ENCODE results near the gene LBX2. TPM values are rescaled to one million over a fixed set of nuclear protein-coding genes. Genes with fewer than 3 reads are reported as not detected.
A peak's percentile ranks its signal among the peaks of the same experiment; 100 is the strongest.

The LBX2 gene
- total and polyA plus RNA-seq, 9 of the 15 experiments (the other 6 are each of a cell fraction or from before 2014, with no cell fraction given) = 0.39 to 6.2 (median 1.8) TPM; not detected in 1

DNA sequence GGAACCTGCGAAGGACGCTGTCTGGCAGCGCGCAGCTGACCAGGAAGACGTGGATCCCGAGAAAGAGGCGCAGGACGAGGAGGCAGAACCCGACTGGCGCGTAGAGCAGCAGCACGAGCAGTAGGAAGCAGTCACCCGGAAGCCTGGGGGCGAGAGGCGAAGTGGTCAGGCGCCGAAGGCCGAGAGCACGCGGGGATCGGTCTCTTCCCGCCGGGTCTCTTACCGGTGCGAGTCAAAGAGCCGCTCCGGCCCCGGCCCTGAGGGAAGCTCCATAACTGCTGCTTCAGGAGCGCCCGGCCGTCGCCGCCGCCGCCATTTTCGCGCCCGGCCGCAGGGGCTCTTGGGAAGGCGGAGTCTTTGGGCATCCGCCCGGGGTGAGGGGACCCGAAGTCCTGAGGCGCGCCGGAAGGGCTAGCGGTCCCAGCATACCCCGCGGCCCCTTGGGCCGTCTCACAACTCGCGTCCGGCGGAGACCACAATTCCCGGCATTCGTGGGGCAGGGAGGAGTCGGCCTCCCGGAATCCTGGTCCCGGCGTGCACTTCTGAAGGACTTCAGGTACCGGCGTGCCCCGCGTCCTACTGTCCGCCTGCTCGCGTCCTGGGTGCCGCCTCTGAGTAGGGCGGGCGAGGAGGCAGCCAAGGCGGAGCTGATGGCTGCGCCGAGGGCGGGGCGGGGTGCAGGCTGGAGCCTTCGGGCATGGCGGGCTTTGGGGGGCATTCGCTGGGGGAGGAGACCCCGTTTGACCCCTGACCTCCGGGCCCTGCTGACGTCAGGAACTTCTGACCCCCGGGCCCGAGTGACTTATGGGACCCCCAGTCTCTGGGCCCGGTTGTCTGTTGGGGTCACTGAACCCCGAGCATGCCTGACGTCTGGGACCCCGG is 30.2 kb upstream of the LBX2 start, which contains the start of the genes AUP1 and HTRA2 (continued):
- TF ChIP-seq, protein P1, sequence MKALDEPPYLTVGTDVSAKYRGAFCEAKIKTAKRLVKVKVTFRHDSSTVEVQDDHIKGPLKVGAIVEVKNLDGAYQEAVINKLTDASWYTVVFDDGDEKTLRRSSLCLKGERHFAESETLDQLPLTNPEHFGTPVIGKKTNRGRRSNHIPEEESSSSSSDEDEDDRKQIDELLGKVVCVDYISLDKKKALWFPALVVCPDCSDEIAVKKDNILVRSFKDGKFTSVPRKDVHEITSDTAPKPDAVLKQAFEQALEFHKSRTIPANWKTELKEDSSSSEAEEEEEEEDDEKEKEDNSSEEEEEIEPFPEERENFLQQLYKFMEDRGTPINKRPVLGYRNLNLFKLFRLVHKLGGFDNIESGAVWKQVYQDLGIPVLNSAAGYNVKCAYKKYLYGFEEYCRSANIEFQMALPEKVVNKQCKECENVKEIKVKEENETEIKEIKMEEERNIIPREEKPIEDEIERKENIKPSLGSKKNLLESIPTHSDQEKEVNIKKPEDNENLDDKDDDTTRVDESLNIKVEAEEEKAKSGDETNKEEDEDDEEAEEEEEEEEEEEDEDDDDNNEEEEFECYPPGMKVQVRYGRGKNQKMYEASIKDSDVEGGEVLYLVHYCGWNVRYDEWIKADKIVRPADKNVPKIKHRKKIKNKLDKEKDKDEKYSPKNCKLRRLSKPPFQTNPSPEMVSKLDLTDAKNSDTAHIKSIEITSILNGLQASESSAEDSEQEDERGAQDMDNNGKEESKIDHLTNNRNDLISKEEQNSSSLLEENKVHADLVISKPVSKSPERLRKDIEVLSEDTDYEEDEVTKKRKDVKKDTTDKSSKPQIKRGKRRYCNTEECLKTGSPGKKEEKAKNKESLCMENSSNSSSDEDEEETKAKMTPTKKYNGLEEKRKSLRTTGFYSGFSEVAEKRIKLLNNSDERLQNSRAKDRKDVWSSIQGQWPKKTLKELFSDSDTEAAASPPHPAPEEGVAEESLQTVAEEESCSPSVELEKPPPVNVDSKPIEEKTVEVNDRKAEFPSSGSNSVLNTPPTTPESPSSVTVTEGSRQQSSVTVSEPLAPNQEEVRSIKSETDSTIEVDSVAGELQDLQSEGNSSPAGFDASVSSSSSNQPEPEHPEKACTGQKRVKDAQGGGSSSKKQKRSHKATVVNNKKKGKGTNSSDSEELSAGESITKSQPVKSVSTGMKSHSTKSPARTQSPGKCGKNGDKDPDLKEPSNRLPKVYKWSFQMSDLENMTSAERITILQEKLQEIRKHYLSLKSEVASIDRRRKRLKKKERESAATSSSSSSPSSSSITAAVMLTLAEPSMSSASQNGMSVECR (CRISPR knock-in tag; IDR thresholded peaks at IDR 0.05) = 0 out of 2 replicates have a peak, but pooled peaks have one; percentile 66
- TF ChIP-seq, protein P2, sequence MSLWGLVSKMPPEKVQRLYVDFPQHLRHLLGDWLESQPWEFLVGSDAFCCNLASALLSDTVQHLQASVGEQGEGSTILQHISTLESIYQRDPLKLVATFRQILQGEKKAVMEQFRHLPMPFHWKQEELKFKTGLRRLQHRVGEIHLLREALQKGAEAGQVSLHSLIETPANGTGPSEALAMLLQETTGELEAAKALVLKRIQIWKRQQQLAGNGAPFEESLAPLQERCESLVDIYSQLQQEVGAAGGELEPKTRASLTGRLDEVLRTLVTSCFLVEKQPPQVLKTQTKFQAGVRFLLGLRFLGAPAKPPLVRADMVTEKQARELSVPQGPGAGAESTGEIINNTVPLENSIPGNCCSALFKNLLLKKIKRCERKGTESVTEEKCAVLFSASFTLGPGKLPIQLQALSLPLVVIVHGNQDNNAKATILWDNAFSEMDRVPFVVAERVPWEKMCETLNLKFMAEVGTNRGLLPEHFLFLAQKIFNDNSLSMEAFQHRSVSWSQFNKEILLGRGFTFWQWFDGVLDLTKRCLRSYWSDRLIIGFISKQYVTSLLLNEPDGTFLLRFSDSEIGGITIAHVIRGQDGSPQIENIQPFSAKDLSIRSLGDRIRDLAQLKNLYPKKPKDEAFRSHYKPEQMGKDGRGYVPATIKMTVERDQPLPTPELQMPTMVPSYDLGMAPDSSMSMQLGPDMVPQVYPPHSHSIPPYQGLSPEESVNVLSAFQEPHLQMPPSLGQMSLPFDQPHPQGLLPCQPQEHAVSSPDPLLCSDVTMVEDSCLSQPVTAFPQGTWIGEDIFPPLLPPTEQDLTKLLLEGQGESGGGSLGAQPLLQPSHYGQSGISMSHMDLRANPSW (CRISPR knock-in tag; IDR thresholded peaks at IDR 0.05) = no peak
- TF ChIP-seq SREBF1 (IDR thresholded peaks at IDR 0.05; ENCODE audit: borderline replicate concordance, low read depth, low read length) = no peak
- TF ChIP-seq MXI1 (IDR thresholded peaks at IDR 0.05; ENCODE audit: low read depth, low read length) = peak; percentile 61; the same call in 1 of the 2 replicates
- no peak for TF ChIP-seq SP2 (IDR thresholded peaks at IDR 0.05; ENCODE audit: extremely low read depth, low read depth, low read length, poor library complexity, severe bottlenecking)
- no peak; the same call in 1 of the 2 replicates for TF ChIP-seq HDAC8 (tag; IDR thresholded peaks at IDR 0.05)
- TF ChIP-seq RBM25 (IDR thresholded peaks at IDR 0.05; ENCODE audit: low read depth, low read length, severe bottlenecking) = no peak
- TF ChIP-seq HLTF (IDR thresholded peaks at IDR 0.05) = peak; percentile 67; the same call in 1 of the 2 replicates
- no peak for TF ChIP-seq HEY1 (CRISPR knock-in tag; IDR thresholded peaks at IDR 0.05; ENCODE audit: borderline replicate concordance)
- TF ChIP-seq CBFA2T2 (conservative IDR thresholded peaks at IDR 0.05) = no peak
- no peak for TF ChIP-seq GABPB2 (CRISPR knock-in tag; conservative IDR thresholded peaks at IDR 0.05)
- TF ChIP-seq SRSF7 (optimal IDR thresholded peaks at IDR 0.05; ENCODE audit: low read depth, low read length) = no peak
- peak; percentile 24 for TF ChIP-seq ZNF316 (IDR thresholded peaks at IDR 0.05)
- TF ChIP-seq NEUROD1 (IDR thresholded peaks at IDR 0.05; ENCODE audit: borderline replicate concordance, low read depth, low read length, partially characterized antibody) = peak; percentile 27
- no peak for TF ChIP-seq EHMT2 (IDR thresholded peaks at IDR 0.05)
- TF ChIP-seq SRSF9 (IDR thresholded peaks at IDR 0.05; ENCODE audit: borderline replicate concordance, low read depth, low read length) = no peak
- TF ChIP-seq FOXK1 (CRISPR knock-in tag; IDR thresholded peaks at IDR 0.05; ENCODE audit: borderline replicate concordance) = no peak
- TF ChIP-seq CBFA2T3 (IDR thresholded peaks at IDR 0.05) = 0 out of 2 replicates have a peak, but pooled peaks have one; percentile 2
- no peak for TF ChIP-seq HDAC3 (IDR thresholded peaks at IDR 0.05; ENCODE audit: borderline replicate concordance, partially characterized antibody)
- TF ChIP-seq ZNF140 (CRISPR knock-in tag; IDR thresholded peaks at IDR 0.05) = no peak
- no peak for TF ChIP-seq ZNF253 (CRISPR knock-in tag; conservative IDR thresholded peaks at IDR 0.05)
- no peak for TF ChIP-seq TEAD2 (tag; IDR thresholded peaks at IDR 0.05)

All from K562 (cell line).